Epithelial cell of prostate (primary cell): ENCODE data around the gene ENOX1.

Source experiments
- DNase-seq: peaks from one replicate; pipeline ENCODE4 v3.0.0-alpha.2; 2011; ENCODE audit warnings: low read depth, low spot score
- H3K27ac ChIP-seq: fragments of 450-650 bp; 2 replicates; pipeline ENCODE4 v1.5.1; 2017; ENCODE audit warnings: mild to moderate bottlenecking

ENOX1 gene

GRCh38 chr13:43786472-43786765, 353 bp downstream of the ENOX1 start:
- H3K27ac ChIP-seq = no peak overlapping the region

DNA sequence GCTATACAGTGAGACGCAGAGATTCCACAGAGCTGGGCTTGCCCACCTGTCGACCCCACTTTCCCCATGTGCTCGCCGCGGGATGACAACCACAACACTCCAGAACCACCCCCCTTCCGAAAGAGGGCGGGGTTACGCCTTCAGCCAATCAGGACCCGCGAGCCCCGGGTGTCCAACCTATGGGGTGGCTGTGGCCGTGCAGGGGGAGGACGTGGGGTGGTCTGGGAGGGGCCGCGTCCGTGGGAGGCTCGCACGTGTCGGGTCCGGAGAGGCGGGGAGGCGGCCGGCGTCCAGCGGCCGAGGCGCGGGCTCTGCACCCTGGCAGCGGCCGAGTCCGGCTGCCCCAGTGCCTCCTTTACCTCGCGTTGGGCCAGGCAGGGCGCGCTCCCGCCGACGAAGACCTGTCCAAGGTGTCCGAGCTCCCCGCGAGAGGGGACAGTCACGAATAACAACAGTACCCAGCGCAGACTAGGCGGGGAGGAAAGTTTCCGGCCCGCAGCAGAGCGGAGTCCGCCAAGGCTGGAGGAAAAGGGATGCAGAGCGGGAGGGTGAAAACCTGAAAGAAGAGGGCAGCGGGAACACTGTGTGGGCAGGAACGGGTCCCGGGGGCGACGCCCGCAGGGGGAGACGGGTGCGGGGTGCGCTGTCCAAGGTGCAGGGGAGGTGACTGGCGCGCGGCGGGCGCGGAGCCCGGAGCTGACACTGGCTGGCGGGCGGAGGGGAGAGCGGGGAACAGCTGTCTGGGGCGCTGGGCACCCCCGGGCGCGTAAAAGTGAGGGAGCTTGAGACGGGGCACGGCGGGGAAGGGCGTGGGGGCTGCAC, 911 bp downstream of the ENOX1 start:
- H3K27ac ChIP-seq = no peak overlapping the region
- DNase-seq = no peak

More at GRCh38 chr13:43786472-43786765, 353 bp downstream of the ENOX1 start:
- no peak for DNase-seq

- DNase-seq = no peak
- H3K27ac ChIP-seq = no peak overlapping the region
Measured at GRCh38 chr13:43785261-43785649, 1.5 kb downstream of the ENOX1 start.

DNA sequence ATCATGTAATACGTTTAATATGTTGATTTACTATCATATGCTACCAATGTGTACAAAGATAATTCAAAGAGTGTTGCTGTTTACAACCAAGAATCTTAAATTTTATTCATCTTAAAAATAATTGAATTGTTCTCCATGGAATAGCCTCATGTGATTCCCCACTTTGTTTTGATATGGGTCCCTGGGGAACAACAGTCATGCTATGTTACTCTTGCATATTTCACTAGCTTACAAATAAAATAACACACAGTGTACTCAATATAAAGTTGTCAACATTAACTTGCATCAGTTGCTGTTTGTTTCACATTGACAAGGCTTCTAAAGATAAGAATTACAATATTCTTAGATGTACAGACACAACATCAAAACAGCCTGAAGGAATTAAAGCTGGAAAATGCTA, 2.3 kb downstream of the ENOX1 start:
- DNase-seq = no peak
- H3K27ac ChIP-seq = no peak overlapping the region

DNA sequence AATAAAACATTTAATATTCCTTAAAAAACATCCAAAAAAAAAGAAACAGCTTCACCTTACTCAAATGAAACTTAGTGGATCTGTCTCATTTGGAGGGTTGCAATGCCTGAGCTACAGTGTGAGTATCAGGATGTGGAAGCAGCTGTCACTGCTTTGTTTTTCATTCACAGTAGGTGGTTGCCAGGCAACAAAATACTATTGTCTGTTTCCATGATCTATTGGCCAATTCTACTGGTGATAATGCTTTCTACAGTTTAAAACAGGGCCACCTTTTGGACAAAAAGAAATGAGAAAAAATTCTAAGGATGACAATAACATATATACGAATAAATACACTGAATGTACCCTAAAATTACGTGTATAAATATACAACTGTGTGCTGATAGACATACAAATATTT, 3.0 kb downstream of the ENOX1 start:
- no peak for DNase-seq
- H3K27ac ChIP-seq = no peak overlapping the region

DNA sequence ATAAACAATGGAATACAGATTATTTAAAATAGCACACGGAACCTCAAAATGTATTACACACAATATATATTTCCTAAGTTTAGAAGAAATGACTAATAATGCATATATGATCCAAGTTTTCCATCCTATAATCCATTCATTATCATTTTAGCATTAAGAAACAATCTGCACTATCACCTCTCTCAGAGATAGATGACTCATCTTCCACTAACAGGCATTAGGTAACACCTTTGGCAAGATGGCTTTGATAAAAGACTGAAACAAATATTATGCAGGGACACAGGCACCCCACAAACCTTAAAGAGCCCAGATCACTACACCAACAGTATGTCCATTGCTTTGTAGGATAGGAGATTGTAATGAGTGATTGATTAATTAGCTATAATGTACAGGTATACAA, 4.1 kb downstream of the ENOX1 start:
- no peak overlapping the region for H3K27ac ChIP-seq
- no peak for DNase-seq

GRCh38 chr13:43780666-43781065, 6.1 kb downstream of the ENOX1 start:
- no peak overlapping the region for H3K27ac ChIP-seq
- no peak for DNase-seq

DNA sequence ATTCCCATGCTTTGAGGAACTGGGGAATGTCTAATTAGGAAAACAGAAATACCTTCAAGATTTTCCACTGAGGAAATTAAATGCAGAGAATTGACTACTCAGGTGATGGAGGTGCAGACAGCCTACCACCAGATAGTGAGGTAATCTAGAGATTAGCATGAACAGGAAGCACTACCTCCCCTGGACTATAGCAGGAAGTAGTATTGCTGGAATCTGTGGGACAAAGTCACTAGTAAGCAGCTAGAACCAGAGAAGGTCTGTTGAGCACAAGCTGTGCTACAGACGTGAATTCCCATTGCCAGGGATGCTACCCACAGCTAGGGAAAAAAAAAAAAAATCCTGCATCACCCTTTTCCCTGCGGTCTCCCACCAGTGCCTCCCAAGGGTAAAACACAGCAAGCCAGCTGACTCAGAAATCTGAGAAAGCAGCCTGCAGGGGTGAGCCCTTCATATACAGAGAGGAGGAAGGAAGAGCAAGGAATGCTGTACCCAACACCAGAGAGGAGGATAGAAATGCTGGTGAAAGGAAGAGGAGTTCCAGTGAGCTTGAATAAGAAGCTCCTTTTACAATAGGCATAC, 10.2 kb downstream of the ENOX1 start:
- no peak for DNase-seq

DNA sequence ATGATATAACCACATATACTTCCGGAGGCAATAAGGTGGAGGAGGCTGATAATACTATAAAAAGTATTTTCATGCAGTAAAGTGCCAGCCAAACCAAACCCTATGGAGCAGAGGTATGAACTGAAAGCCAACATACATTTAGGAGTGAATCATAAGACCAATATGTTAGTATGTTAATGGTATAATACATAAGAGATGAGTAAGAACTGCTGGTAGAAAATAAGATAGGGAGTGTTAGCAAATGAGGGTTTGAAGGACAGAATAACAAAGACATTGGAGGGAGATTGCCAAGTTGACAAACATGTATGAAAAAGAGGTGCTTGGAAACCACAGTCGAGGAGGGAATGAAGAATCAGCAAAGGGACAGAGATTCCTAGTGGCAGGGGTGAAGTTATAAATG, 10.8 kb downstream of the ENOX1 start:
- no peak for DNase-seq
- H3K27ac ChIP-seq = no peak overlapping the region

More for the DNA sequence above, 10.2 kb downstream of the ENOX1 start:
- no peak overlapping the region for H3K27ac ChIP-seq

DNA sequence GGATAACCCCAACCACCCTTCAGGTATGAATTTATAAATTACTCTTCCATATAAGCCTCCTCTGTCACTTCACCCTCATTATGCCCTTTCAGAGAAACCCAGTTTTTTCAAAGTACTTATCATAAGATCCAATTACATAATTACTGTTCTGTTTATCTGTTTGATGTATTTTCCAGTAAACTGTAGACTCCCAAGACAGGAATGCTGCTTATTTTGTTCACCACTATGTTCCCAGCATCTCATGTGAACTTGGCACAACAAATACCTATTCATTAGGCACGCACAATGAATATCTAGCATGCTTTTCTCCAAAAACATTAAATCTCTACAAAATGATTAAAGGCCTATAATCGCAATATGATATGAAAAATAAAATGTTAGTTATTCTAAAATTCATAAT, 13.2 kb downstream of the ENOX1 start:
- no peak overlapping the region for H3K27ac ChIP-seq
- DNase-seq = no peak

GRCh38 chr13:43770871-43771270, 15.9 kb downstream of the ENOX1 start:
- DNase-seq = no peak
- no peak overlapping the region for H3K27ac ChIP-seq

- no peak overlapping the region for H3K27ac ChIP-seq
- DNase-seq = no peak
Measured at GRCh38 chr13:43769529-43769928, 17.2 kb downstream of the ENOX1 start.

- DNase-seq = no peak
- H3K27ac ChIP-seq = no peak overlapping the region
Measured at GRCh38 chr13:43767341-43767931, 19.3 kb downstream of the ENOX1 start.

GRCh38 chr13:43766725-43767124, 20.0 kb downstream of the ENOX1 start:
- H3K27ac ChIP-seq = no peak overlapping the region
- no peak for DNase-seq

- no peak for DNase-seq
- no peak overlapping the region for H3K27ac ChIP-seq
Measured at GRCh38 chr13:43764349-43764748, 22.4 kb downstream of the ENOX1 start.

DNA sequence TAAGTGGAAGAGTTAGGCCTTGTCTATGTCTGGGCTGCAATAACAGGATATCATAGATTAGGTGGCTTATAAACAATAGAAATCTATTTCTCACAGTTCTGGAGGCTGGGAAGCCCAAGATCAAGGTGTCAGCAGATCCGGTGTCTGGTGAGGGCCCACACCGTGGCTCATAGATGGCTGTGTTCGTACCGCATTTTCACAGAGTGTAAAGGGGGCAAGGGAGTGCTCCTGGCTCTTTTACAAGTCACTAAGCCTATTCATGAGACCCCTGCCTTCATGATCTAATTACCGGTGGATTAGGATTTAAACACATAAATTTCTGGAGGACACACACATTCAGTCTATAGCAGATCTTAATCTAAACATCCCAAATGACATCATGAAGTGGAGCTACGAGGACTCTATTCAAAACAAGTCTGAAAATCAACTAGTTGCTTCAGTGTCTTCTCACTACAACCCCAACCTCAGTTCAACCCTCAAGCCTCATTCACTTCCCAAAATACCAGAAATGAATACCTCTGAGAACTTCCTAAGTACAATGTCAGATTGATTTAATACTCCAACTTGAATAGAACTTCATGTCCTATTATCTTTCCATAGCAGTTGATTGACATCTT, 23.5 kb downstream of the ENOX1 start:
- DNase-seq = no peak
- no peak overlapping the region for H3K27ac ChIP-seq

DNA sequence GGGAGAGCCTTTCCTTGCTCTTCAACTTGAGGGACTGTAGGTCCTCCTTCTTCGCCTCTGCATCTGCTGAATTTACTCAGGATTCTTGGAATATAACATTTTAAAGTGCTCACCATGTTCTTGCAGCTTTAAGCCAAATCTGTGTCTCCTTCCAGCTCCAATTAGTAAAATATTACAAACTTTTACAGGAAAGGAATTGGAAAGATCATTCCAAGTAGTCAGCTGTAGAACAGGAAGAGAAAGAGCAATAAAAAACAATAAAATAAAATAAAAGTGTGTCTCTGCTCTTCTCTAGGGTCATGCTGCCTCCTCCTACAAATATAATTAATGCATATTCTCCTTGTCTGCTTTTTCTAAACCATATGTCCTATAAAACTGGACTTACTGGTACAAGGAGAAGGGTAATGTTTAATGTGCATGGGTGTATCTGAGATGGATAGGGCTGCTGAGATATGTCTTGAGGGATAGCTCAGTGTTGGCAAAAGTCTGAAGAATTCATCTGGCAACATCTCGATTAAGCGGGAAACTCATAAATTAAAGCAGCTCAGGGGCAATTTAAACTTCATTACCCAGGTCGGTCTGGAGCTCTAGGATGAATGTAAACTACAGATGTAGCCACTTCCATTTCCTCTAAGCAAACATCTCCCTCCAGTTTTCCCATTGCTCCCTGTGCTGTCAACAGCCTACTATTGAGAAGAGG, 25.0 kb downstream of the ENOX1 start:
- H3K27ac ChIP-seq = no peak overlapping the region
- DNase-seq = no peak

DNA sequence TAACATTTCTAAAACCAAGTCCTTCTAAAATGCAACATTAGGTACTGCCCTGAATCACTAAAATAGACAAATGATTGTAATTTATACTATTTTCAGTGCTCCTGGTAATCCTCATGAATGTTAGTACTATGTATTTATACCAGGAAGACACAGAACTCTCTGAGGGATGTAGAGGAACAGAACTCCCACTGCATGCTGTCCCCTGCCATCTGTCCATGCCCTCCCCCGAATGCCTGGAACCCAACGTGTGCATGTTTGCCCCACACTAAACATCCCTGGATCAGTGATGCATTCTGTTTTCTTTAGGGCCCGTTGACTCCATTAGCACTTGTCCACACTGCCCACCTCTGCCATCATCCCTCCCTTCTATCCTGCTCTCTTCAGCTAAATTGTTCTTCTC, 26.5 kb downstream of the ENOX1 start:
- no peak overlapping the region for H3K27ac ChIP-seq
- no peak for DNase-seq

DNA sequence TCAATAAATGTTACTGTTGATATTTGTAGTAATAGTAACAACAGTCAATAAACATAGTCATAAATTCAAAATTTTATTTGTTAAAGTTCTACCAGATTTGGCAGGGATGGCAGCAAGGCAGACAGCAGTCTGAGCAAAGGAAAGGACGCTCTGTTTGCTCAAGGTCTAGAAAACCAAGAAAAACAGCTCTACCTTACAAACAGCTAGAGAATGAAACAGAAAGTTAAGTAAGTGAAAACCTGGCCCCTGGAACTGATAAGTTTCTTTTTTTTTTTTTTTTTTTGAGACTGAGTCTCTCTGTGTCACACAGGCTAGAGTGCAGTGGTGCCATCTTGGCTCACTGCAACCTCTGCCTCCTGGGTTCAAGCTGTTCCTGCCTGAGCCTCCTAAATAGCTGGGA, 27.9 kb downstream of the ENOX1 start:
- DNase-seq = no peak
- H3K27ac ChIP-seq = no peak overlapping the region

DNA sequence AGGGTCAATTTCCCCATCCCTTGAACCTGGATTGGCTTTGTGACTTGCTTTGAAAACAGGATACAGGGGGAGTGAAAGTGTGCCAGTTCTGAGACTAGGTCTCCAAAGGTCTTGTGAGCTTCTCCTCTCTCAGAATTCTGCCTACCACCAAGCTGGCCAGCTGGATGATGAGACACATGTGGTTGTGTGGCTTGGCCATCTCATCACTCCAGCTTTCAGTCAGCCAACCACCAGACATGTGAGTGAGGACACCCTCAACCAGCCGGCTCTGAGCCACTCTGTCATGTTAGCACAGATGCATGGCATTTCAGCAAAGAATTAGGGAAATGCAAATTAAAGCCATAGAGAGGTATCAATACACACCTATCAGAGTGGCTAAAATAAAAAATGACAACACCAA, 29.5 kb downstream of the ENOX1 start:
- no peak for DNase-seq
- no peak overlapping the region for H3K27ac ChIP-seq

- DNase-seq = no peak
- H3K27ac ChIP-seq = no peak overlapping the region
Measured at GRCh38 chr13:43755844-43756243, 30.9 kb downstream of the ENOX1 start.
